Body of pancreas (tissue), 4 donors: ENCODE data around the gene CPXM2.

Experiments used
- CTCF ChIP-seq, 7 experiments: fragments of 450-650 bp in 4 of 7; fragments of 200-600 bp in 3 of 7; sonication (generic) in 3 of 7; IDR thresholded peaks; one replicate each; pipeline ENCODE4 v1.5.1; 2016 to 2019; ENCODE audit warnings: antibody characterized with exemption in 7 of 7
- POLR2A ChIP-seq, 3 donors: fragments of 450-650 bp; IDR thresholded peaks; one replicate each; pipeline ENCODE4 v1.6.1; 2016; ENCODE audit warnings: antibody characterized with exemption in 3 of 3, mild to moderate bottlenecking in 2 of 3

GRCh38 chr10:123889821-123890220, 1.8 kb downstream of the CPXM2 start:
- TF ChIP-seq CTCF (IDR thresholded peaks at IDR 0.05) (no peak), POLR2A (IDR thresholded peaks at IDR 0.05) (no peak)
